K562 (cell line): ENCODE measurements around the gene TDRD12. TPM values are rescaled to one million over a fixed set of nuclear protein-coding genes. Genes with fewer than 3 reads are reported as not detected.

Experiments used
- ATAC-seq: fragments of 200-7000 bp; cut with Tn5 transposase; 3 replicates; pipeline ENCODE4 v1.9.1; 2020; ENCODE audit warnings: moderate library complexity
- BruUV-seq: library from RNA; stranded (reverse); fragments of 400-500 nt; replicated peaks from 2 replicates; lab custom pipeline; 2021; lab: Mats Ljungman, UMichigan
- CTCF ChIA-PET: fragments of 300-600 bp; formaldehyde crosslinking; extraction: SDS; loops from one replicate; lab custom pipeline; 2021; ENCODE audit warnings: low intra/inter-chr PET ratio; lab: Yijun Ruan, JAX
- POLR2A ChIA-PET: fragments of 300-600, 350-650 bp; sonication (Branson Sonifier 250); formaldehyde crosslinking; extraction: SDS; loops from one replicate; lab custom pipeline; 2021; ENCODE audit warnings: antibody characterized with exemption, inconsistent platforms; lab: Yijun Ruan, JAX
- DNase-seq, 4 experiments: peaks; one replicate each; pipeline versions ENCODE4 v3.0.0 to v3.0.0-alpha.2; 2011 to 2018; ENCODE audit warnings: low spot score in 3 of 4, mixed read lengths in 3 of 4; ENCODE audit errors: extremely low read depth in 1 of 4
- FAIRE-seq: peaks from 2 replicates; lab custom pipeline; 2011; peaks lifted over from hg19 to GRCh38; lab: Jason Lieb, UNC
- H2AFZ ChIP-seq: 2 replicates; pipeline ENCODE4 v1.6.0; 2011; ENCODE audit warnings: low read depth, low read length, control low read depth, inconsistent platforms
- H3K27ac ChIP-seq: fragments of 200-600 bp; 3 replicates; pipeline ENCODE4 v1.8.0; 2011; ENCODE audit warnings: low read depth, mild to moderate bottlenecking, control low read depth, inconsistent platforms, low read length, moderate library complexity, mixed read lengths; ENCODE audit errors: extremely low read depth
- H3K27me3 ChIP-seq, 2 experiments: fragments of 300-600 bp in 1 of 2; 2 replicates in 1 of 2; 3 replicates in 1 of 2; pipeline versions ENCODE4 v1.6.0 to v1.8.0; 2011; ENCODE audit warnings: inconsistent platforms in 2 of 2, low read length in 2 of 2, mild to moderate bottlenecking in 1 of 2, mixed read lengths in 1 of 2, moderate library complexity in 1 of 2; ENCODE audit not compliant: control insufficient read depth in 2 of 2, insufficient read depth in 2 of 2
- H3K36me3 ChIP-seq: fragments of 300-600 bp; 3 replicates; pipeline ENCODE4 v1.8.0; 2011; ENCODE audit warnings: mild to moderate bottlenecking, low read length, inconsistent platforms; ENCODE audit not compliant: control insufficient read depth, insufficient read depth
- H3K4me1 ChIP-seq, 2 experiments: fragments of 200-600 bp in 1 of 2; replicated peaks in 1 of 2; 2 replicates in 1 of 2; 3 replicates in 1 of 2; pipeline versions ENCODE4 v1.5.1 to v1.8.0; 2011; ENCODE audit warnings: inconsistent platforms in 2 of 2, low read length in 2 of 2, mild to moderate bottlenecking in 1 of 2, mixed read lengths in 1 of 2, moderate library complexity in 1 of 2; ENCODE audit not compliant: control insufficient read depth in 2 of 2, insufficient read depth in 2 of 2
- H3K4me2 ChIP-seq: 2 replicates; pipeline ENCODE4 v1.6.1; 2011; ENCODE audit warnings: low read length, control low read depth, inconsistent platforms, mixed read lengths; ENCODE audit not compliant: insufficient read depth
- H3K4me3 ChIP-seq: fragments of 200-600 bp; sonication (generic), shearing (Covaris generic); 2 replicates; pipeline ENCODE4 v1.5.1; 2016; ENCODE audit warnings: control low read depth, inconsistent platforms
- H3K79me2 ChIP-seq: fragments of 200-600 bp; 3 replicates; pipeline ENCODE4 v1.8.0; 2011; ENCODE audit warnings: low read length, inconsistent platforms; ENCODE audit not compliant: control insufficient read depth, insufficient read depth
- H3K9ac ChIP-seq, 2 experiments: 2 replicates each; pipeline versions ENCODE4 v1.6.0 to v1.6.1; 2011; ENCODE audit warnings: low read depth in 2 of 2, low read length in 2 of 2, control low read depth in 1 of 2, inconsistent platforms in 1 of 2, mild to moderate bottlenecking in 1 of 2, mixed read lengths in 1 of 2; ENCODE audit not compliant: insufficient read depth in 1 of 2
- H3K9me1 ChIP-seq: one replicate; pipeline ENCODE4 v1.6.0; 2011; ENCODE audit warnings: inconsistent platforms, mild to moderate bottlenecking, low read length, moderate library complexity; ENCODE audit not compliant: control insufficient read depth, insufficient read depth
- H3K9me3 ChIP-seq: replicated peaks from 2 replicates; pipeline ENCODE4 v1.5.1; 2011; ENCODE audit warnings: low read depth, low read length, inconsistent platforms; ENCODE audit not compliant: control insufficient read depth, insufficient read depth
- H4K20me1 ChIP-seq: replicated peaks from 2 replicates; pipeline ENCODE4 v1.6.1; 2011; ENCODE audit warnings: low read length, inconsistent platforms, mixed read lengths; ENCODE audit not compliant: control insufficient read depth, insufficient read depth
- E2F4 ChIP-seq: sonication (generic); formaldehyde crosslinking; IDR thresholded peaks from 2 replicates; pipeline ENCODE4 v1.8.0; 2022; ENCODE audit warnings: mild to moderate bottlenecking, low read depth, missing genetic modification reagents
- PHB ChIP-seq: fragments of 250-450 bp; sonication (Bioruptor Pico); IDR thresholded peaks from 2 replicates; pipeline ENCODE4 v1.5.0; 2021
- SPI1 ChIP-seq: IDR thresholded peaks from 2 replicates; pipeline ENCODE4 v1.6.1; 2011; ENCODE audit warnings: low read depth, low read length, control low read depth, borderline replicate concordance
- ZBED1 ChIP-seq: IDR thresholded peaks from 2 replicates; pipeline ENCODE4 v1.6.1; 2014
- WGBS: fragments of 100-300 bp; shearing (Covaris generic); methylation state at CpG from one replicate; pipeline ENCODE4 v1.1.6; 2016; ENCODE audit warnings: low coverage, mixed read lengths; ENCODE audit not compliant: insufficient coverage; ENCODE audit errors: missing lambda C conversion rate; 5-methylcytosine and 5-hydroxymethylcytosine counted together
- in situ Hi-C: fragments of 300-500 bp; cut with MboI; formaldehyde crosslinking; loops from 4 replicates; pipeline ENCODE4 v1.15.0; 2018; ENCODE audit warnings: inconsistent platforms, mixed read lengths
- intact Hi-C: fragments of 100-400 bp; cut with micrococcal nuclease; formaldehyde crosslinking; loops from 2 replicates; pipeline ENCODE4 v1.14.2; 2022
- polyA plus RNA-seq, 8 experiments: library from polyadenylated mRNA; depleted of rRNA in 4 of 8; stranded (reverse) in 5 of 8; unstranded in 3 of 8; fragments of >200 nt; fragmentation: Nextera tagmentation in 2 of 8; fragmentation: Illumina TruSeq in 1 of 8; extraction: Ambion mirVana in 2 of 8; extraction: Trizol in 1 of 8; gene quantifications; 2 replicates each; pipeline versions ENCODE4 v1.2.1 to v1.2.3, GENCODE V29; 2011 to 2014; ENCODE audit warnings: inconsistent platforms in 1 of 8, missing spikeins in 1 of 8
- total RNA-seq, 7 experiments: library from RNA; depleted of rRNA in 6 of 7; stranded (reverse); fragments of >200 nt in 6 of 7; fragmentation: Illumina TruSeq in 2 of 7; extraction: Trizol in 2 of 7; gene quantifications; 2 replicates each; pipeline versions ENCODE4 v1.2.1 to v1.2.3, GENCODE V29; 2011 to 2021; ENCODE audit warnings: low replicate concordance in 1 of 7

TDRD12 gene
- total and polyA plus RNA-seq, 9 of the 15 experiments (the other 6 are each of a cell fraction or from before 2014, with no cell fraction given): 0.03 TPM; not detected in 8

GRCh38 chr19:32829345-32829896 is 109.9 kb downstream of the TDRD12 start:
- no peaks in the 10 kb centered on the region for H3K9me1 ChIP-seq
- POLR2A ChIA-PET: interaction anchor here (2.8 kb wide), 1 partner anchor 10 kb away, joined by 9 read pairs; no protein-coding TSS in a partner anchor
- H3K27me3 ChIP-seq: peaks cover 52 to 62% of the 10 kb centered on the region in 2 experiments
- no peak for DNase-seq
- CTCF ChIA-PET: no interaction called here
- H3K9me3 ChIP-seq: no peaks in the 10 kb centered on the region
- no peak for FAIRE-seq
- H3K79me2 ChIP-seq: no peaks in the 10 kb centered on the region
- H3K4me1 ChIP-seq: 0 out of 5 replicates have a peak, but pooled peaks cover 0 to 6% of the 10 kb centered on the region in 2 experiments
- H3K9ac ChIP-seq: no peak overlapping the region
- intact Hi-C loops (no loop called here), in situ Hi-C loops (no loop called here)
- TF ChIP-seq ZBED1 (no peak), PHB (no peak)
- BruUV-seq: no TSS peak
- H2AFZ ChIP-seq: no peak overlapping the region
- 3% methylated on average over 10 of the region's 10 CpGs for WGBS
- no peak overlapping the region for H3K27ac ChIP-seq
- no peak for ATAC-seq
- no peaks in the 10 kb centered on the region for H4K20me1 ChIP-seq
- H3K4me3 ChIP-seq: no peak overlapping the region
- H3K4me2 ChIP-seq: no peak overlapping the region
- H3K36me3 ChIP-seq: no peaks in the 10 kb centered on the region

- H4K20me1 ChIP-seq: no peaks in the 10 kb centered on the region
- CTCF ChIA-PET: no interaction called here
- no peak for FAIRE-seq
Measured at GRCh38 chr19:32830231-32831014, 110.9 kb downstream of the TDRD12 start.

More at GRCh38 chr19:32830231-32831014, 110.9 kb downstream of the TDRD12 start:
- Histone ChIP-seq H3K27ac (no peak overlapping the region), H3K4me3 (no peak overlapping the region), H3K36me3 (no peaks in the 10 kb centered on the region), H3K4me1 (0 out of 5 replicates have a peak, but pooled peaks cover 0 to 5% of the 10 kb centered on the region in 2 experiments), H3K79me2 (no peaks in the 10 kb centered on the region), H3K27me3 (peaks cover 45 to 56% of the 10 kb centered on the region in 2 experiments), H3K4me2 (no peak overlapping the region), H3K9me1 (no peaks in the 10 kb centered on the region), H3K9ac (no peak overlapping the region), H3K9me3 (no peaks in the 10 kb centered on the region), H2AFZ (no peak overlapping the region)
- POLR2A ChIA-PET: interaction anchor here (0.6 to 2.8 kb wide), 3 partner anchors 9 to 34 kb away, joined by 3 to 9 read pairs (median 4); no protein-coding TSS in a partner anchor
- ATAC-seq: no peak
- in situ Hi-C loops (no loop called here), intact Hi-C loops (no loop called here)
- WGBS: 11% methylated on average over 8 of the region's 8 CpGs
- TF ChIP-seq SPI1: peak; percentile 68; the same call in 1 of the 2 replicates
- TF ChIP-seq E2F4 (CRISPR knock-in tag): no peak
- no TSS peak for BruUV-seq
- DNase-seq: no peak
